ENCODE results near the gene RNF115. TPM values are rescaled to one million over a fixed set of nuclear protein-coding genes. Genes with fewer than 3 reads are reported as not detected.
A peak's percentile ranks its signal among the peaks of the same experiment; 100 is the strongest.

RNF115 gene
- total and polyA plus RNA-seq, 2 of the 13 experiments (the other 11 are each of a cell fraction or from before 2014, with no cell fraction given) = 6.0 to 10.1 TPM

- TF ChIP-seq AKNA (CRISPR knock-in tag; IDR thresholded peaks at IDR 0.05; ENCODE audit: borderline replicate concordance) = no peak
- TF ChIP-seq, protein P1, sequence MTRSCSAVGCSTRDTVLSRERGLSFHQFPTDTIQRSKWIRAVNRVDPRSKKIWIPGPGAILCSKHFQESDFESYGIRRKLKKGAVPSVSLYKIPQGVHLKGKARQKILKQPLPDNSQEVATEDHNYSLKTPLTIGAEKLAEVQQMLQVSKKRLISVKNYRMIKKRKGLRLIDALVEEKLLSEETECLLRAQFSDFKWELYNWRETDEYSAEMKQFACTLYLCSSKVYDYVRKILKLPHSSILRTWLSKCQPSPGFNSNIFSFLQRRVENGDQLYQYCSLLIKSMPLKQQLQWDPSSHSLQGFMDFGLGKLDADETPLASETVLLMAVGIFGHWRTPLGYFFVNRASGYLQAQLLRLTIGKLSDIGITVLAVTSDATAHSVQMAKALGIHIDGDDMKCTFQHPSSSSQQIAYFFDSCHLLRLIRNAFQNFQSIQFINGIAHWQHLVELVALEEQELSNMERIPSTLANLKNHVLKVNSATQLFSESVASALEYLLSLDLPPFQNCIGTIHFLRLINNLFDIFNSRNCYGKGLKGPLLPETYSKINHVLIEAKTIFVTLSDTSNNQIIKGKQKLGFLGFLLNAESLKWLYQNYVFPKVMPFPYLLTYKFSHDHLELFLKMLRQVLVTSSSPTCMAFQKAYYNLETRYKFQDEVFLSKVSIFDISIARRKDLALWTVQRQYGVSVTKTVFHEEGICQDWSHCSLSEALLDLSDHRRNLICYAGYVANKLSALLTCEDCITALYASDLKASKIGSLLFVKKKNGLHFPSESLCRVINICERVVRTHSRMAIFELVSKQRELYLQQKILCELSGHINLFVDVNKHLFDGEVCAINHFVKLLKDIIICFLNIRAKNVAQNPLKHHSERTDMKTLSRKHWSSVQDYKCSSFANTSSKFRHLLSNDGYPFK (CRISPR knock-in tag; IDR thresholded peaks at IDR 0.05; ENCODE audit: borderline replicate concordance) = peak; percentile 34; the same call in 1 of the 2 replicates
- TF ChIP-seq FUBP1 (CRISPR knock-in tag; IDR thresholded peaks at IDR 0.05; ENCODE audit: borderline replicate concordance) = no peak
- TF ChIP-seq FOXM1 (CRISPR knock-in tag; IDR thresholded peaks at IDR 0.05) = no peak
- TF ChIP-seq, protein P2, sequence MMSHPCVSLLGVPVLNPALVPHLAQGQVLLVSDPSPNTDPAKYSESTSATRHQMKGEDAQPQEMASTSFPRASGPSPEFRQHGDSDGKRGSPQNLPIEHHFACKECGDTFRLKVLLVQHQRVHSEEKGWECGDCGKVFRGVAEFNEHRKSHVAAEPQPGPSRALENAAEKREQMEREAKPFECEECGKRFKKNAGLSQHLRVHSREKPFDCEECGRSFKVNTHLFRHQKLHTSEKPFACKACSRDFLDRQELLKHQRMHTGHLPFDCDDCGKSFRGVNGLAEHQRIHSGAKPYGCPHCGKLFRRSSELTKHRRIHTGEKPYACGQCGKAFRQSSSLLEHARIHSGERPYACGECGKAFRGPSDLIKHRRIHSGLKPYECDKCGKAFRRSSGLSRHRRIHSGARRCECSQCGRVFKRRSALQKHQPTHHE (CRISPR knock-in tag; IDR thresholded peaks at IDR 0.05; ENCODE audit: borderline replicate concordance) = no peak
- no peak for TF ChIP-seq REXO4 (CRISPR knock-in tag; IDR thresholded peaks at IDR 0.05; ENCODE audit: borderline replicate concordance)
- TF ChIP-seq ZNF687 (CRISPR knock-in tag; IDR thresholded peaks at IDR 0.05) = peak; percentile 93
- no peak for TF ChIP-seq CBX2 (IDR thresholded peaks at IDR 0.05; ENCODE audit: low read depth, low read length)
- no peak for TF ChIP-seq CBX2 (CRISPR knock-in tag; IDR thresholded peaks at IDR 0.05; ENCODE audit: low read depth)
- TF ChIP-seq ZFP82 (CRISPR knock-in tag; IDR thresholded peaks at IDR 0.05; ENCODE audit: borderline replicate concordance) = no peak
Observed at GRCh38 chr1:145845514-145846161, 21.7 kb upstream of the RNF115 start, which contains the start of gene NUDT17 (continued).

Data from HepG2 (cell line).